ENCODE data around the gene MMP3. TPM values are rescaled to one million over a fixed set of nuclear protein-coding genes. Genes with fewer than 3 reads are reported as not detected.
"Not testable (repeated sequence)": the region's sequence is repeated elsewhere in the genome, so short reads cannot be mapped to it uniquely, and the experiment has no call there.

The MMP3 gene
- total and polyA plus RNA-seq, 3 experiments from 2014 or later = not detected

GRCh38 chr11:102869354-102869964 is 26.1 kb upstream of the MMP3 start:
- H3K27ac Mint-ChIP-seq; H3K4me1 Mint-ChIP-seq; DNase-seq; H3K27ac ChIP-seq (ENCODE audit: low read depth, low read length); CTCF ChIA-PET; H3K9me3 ChIP-seq (ENCODE audit: low read length); H3K4me3 Mint-ChIP-seq; POLR2A ChIA-PET; H3K4me3 ChIP-seq (ENCODE audit: low read length); H3K4me1 ChIP-seq (ENCODE audit: insufficient read depth, low read length); H3K36me3 Mint-ChIP-seq; H3K36me3 ChIP-seq (ENCODE audit: insufficient read depth, low read length); H3K27me3 ChIP-seq (ENCODE audit: insufficient read depth, low read length, poor library complexity, severe bottlenecking); H3K9me3 Mint-ChIP-seq: not testable (repeated sequence)
- peaks cover 4 to 11% of the 10 kb centered on the region in 2 donors for H3K27me3 Mint-ChIP-seq

- no peaks in the 10 kb centered on the region for H3K36me3 ChIP-seq (ENCODE audit: insufficient read depth, low read length)
- H3K27ac Mint-ChIP-seq = no peak overlapping the region
- H3K27me3 ChIP-seq (ENCODE audit: insufficient read depth, low read length, poor library complexity, severe bottlenecking) = no peaks in the 10 kb centered on the region
- ChIA-PET CTCF (no interaction called here), POLR2A (no interaction called here)
- no peaks in the 10 kb centered on the region for H3K4me1 ChIP-seq (ENCODE audit: insufficient read depth, low read length)
- no peak overlapping the region for H3K27ac ChIP-seq (ENCODE audit: low read depth, low read length)
- H3K4me1 Mint-ChIP-seq = no peaks in the 10 kb centered on the region
- H3K9me3 ChIP-seq (ENCODE audit: low read length) = no peaks in the 10 kb centered on the region
- no peaks in the 10 kb centered on the region for H3K9me3 Mint-ChIP-seq
- H3K4me3 Mint-ChIP-seq = no peak overlapping the region
- no peaks in the 10 kb centered on the region for H3K36me3 Mint-ChIP-seq
- no peak for DNase-seq
- no peak overlapping the region for H3K4me3 ChIP-seq (ENCODE audit: low read length)
- peaks cover 4 to 11% of the 10 kb centered on the region in 2 donors for H3K27me3 Mint-ChIP-seq
These were observed 24.9 kb upstream of the MMP3 start for GRCh38 chr11:102868339-102868738.

- Mint-ChIP-seq H3K27me3 (peaks cover 2 to 11% of the 10 kb centered on the region in 2 donors), H3K4me3 (no peak overlapping the region), H3K36me3 (no peaks in the 10 kb centered on the region), H3K9me3 (no peaks in the 10 kb centered on the region), H3K27ac (no peak overlapping the region), H3K4me1 (no peaks in the 10 kb centered on the region)
- ChIA-PET CTCF (no interaction called here), POLR2A (no interaction called here)
- H3K4me3 ChIP-seq (ENCODE audit: low read length) = no peak overlapping the region
- no peaks in the 10 kb centered on the region for H3K4me1 ChIP-seq (ENCODE audit: insufficient read depth, low read length)
- H3K27me3 ChIP-seq (ENCODE audit: insufficient read depth, low read length, poor library complexity, severe bottlenecking) = no peaks in the 10 kb centered on the region
- no peaks in the 10 kb centered on the region for H3K36me3 ChIP-seq (ENCODE audit: insufficient read depth, low read length)
- H3K9me3 ChIP-seq (ENCODE audit: low read length) = no peaks in the 10 kb centered on the region
- DNase-seq = no peak
- no peak overlapping the region for H3K27ac ChIP-seq (ENCODE audit: low read depth, low read length)
These were observed 21.3 kb upstream of the MMP3 start for GRCh38 chr11:102864724-102865123.

- POLR2A ChIA-PET = no interaction called here
- no peak overlapping the region for H3K4me3 Mint-ChIP-seq
- no peak overlapping the region for H3K27ac ChIP-seq (ENCODE audit: low read depth, low read length)
- no peaks in the 10 kb centered on the region for H3K36me3 ChIP-seq (ENCODE audit: insufficient read depth, low read length)
- H3K36me3 Mint-ChIP-seq = no peaks in the 10 kb centered on the region
- no peaks in the 10 kb centered on the region for H3K9me3 ChIP-seq (ENCODE audit: low read length)
- no peaks in the 10 kb centered on the region for H3K4me1 ChIP-seq (ENCODE audit: insufficient read depth, low read length)
- no peaks in the 10 kb centered on the region for H3K27me3 ChIP-seq (ENCODE audit: insufficient read depth, low read length, poor library complexity, severe bottlenecking)
- no peaks in the 10 kb centered on the region for H3K4me1 Mint-ChIP-seq
- no peaks in the 10 kb centered on the region for H3K9me3 Mint-ChIP-seq
- no peak overlapping the region for H3K27ac Mint-ChIP-seq
- no peak overlapping the region for H3K4me3 ChIP-seq (ENCODE audit: low read length)
- peaks cover 0 to 13% of the 10 kb centered on the region in 2 donors for H3K27me3 Mint-ChIP-seq
- no peak for DNase-seq
- CTCF ChIA-PET = no interaction called here
These were observed 10.5 kb upstream of the MMP3 start for GRCh38 chr11:102853956-102854355.

GRCh38 chr11:102853055-102853454 is 9.6 kb upstream of the MMP3 start:
- Histone ChIP-seq H3K9me3 (ENCODE audit: low read length) (no peaks in the 10 kb centered on the region), H3K4me3 (ENCODE audit: low read length) (no peak overlapping the region), H3K27ac (ENCODE audit: low read depth, low read length) (no peak overlapping the region), H3K27me3 (ENCODE audit: insufficient read depth, low read length, poor library complexity, severe bottlenecking) (no peaks in the 10 kb centered on the region), H3K4me1 (ENCODE audit: insufficient read depth, low read length) (no peaks in the 10 kb centered on the region), H3K36me3 (ENCODE audit: insufficient read depth, low read length) (no peaks in the 10 kb centered on the region)
- H3K4me3 Mint-ChIP-seq = no peak overlapping the region
- peaks cover 0 to 17% of the 10 kb centered on the region in 2 donors for H3K27me3 Mint-ChIP-seq
- H3K36me3 Mint-ChIP-seq = no peaks in the 10 kb centered on the region
- no peaks in the 10 kb centered on the region for H3K9me3 Mint-ChIP-seq
- DNase-seq = no peak
- ChIA-PET CTCF (no interaction called here), POLR2A (no interaction called here)
- no peak overlapping the region for H3K27ac Mint-ChIP-seq
- H3K4me1 Mint-ChIP-seq = no peaks in the 10 kb centered on the region

GRCh38 chr11:102850973-102851745 is 7.8 kb upstream of the MMP3 start:
- Mint-ChIP-seq H3K36me3 (no peaks in the 10 kb centered on the region), H3K27ac (no peak overlapping the region), H3K4me3 (no peak overlapping the region), H3K9me3 (no peaks in the 10 kb centered on the region), H3K4me1 (no peaks in the 10 kb centered on the region), H3K27me3 (peaks cover 0 to 17% of the 10 kb centered on the region in 2 donors)
- H3K27ac ChIP-seq (ENCODE audit: low read depth, low read length) = no peak overlapping the region
- no peak for DNase-seq
- H3K36me3 ChIP-seq (ENCODE audit: insufficient read depth, low read length) = no peaks in the 10 kb centered on the region
- no peaks in the 10 kb centered on the region for H3K4me1 ChIP-seq (ENCODE audit: insufficient read depth, low read length)
- no peak overlapping the region for H3K4me3 ChIP-seq (ENCODE audit: low read length)
- POLR2A ChIA-PET = no interaction called here
- CTCF ChIA-PET = no interaction called here
- no peaks in the 10 kb centered on the region for H3K27me3 ChIP-seq (ENCODE audit: insufficient read depth, low read length, poor library complexity, severe bottlenecking)
- H3K9me3 ChIP-seq (ENCODE audit: low read length) = no peaks in the 10 kb centered on the region

GRCh38 chr11:102849311-102849710 is 5.9 kb upstream of the MMP3 start:
- no peaks in the 10 kb centered on the region for H3K9me3 Mint-ChIP-seq
- no peak overlapping the region for H3K4me3 Mint-ChIP-seq
- no peaks in the 10 kb centered on the region for H3K4me1 Mint-ChIP-seq
- peaks cover 0 to 18% of the 10 kb centered on the region in 2 donors for H3K27me3 Mint-ChIP-seq
- Histone ChIP-seq H3K4me3 (ENCODE audit: low read length) (no peak overlapping the region), H3K36me3 (ENCODE audit: insufficient read depth, low read length) (no peaks in the 10 kb centered on the region), H3K4me1 (ENCODE audit: insufficient read depth, low read length) (no peaks in the 10 kb centered on the region), H3K9me3 (ENCODE audit: low read length) (no peaks in the 10 kb centered on the region), H3K27ac (ENCODE audit: low read depth, low read length) (no peak overlapping the region), H3K27me3 (ENCODE audit: insufficient read depth, low read length, poor library complexity, severe bottlenecking) (no peaks in the 10 kb centered on the region)
- H3K27ac Mint-ChIP-seq = no peak overlapping the region
- POLR2A ChIA-PET = no interaction called here
- CTCF ChIA-PET = no interaction called here
- H3K36me3 Mint-ChIP-seq = no peaks in the 10 kb centered on the region
- no peak for DNase-seq

GRCh38 chr11:102846292-102846691 is 2.9 kb upstream of the MMP3 start:
- ChIA-PET CTCF (no interaction called here), POLR2A (no interaction called here)

More at GRCh38 chr11:102846292-102846691, 2.9 kb upstream of the MMP3 start:
- H3K9me3 ChIP-seq (ENCODE audit: low read length) = no peaks in the 10 kb centered on the region
- Mint-ChIP-seq H3K27ac (no peak overlapping the region), H3K27me3 (peaks cover 0 to 14% of the 10 kb centered on the region in 2 donors), H3K9me3 (no peaks in the 10 kb centered on the region), H3K4me3 (no peak overlapping the region), H3K4me1 (no peaks in the 10 kb centered on the region), H3K36me3 (no peaks in the 10 kb centered on the region)
- H3K27me3 ChIP-seq (ENCODE audit: insufficient read depth, low read length, poor library complexity, severe bottlenecking) = no peaks in the 10 kb centered on the region
- H3K4me1 ChIP-seq (ENCODE audit: insufficient read depth, low read length) = no peaks in the 10 kb centered on the region
- no peaks in the 10 kb centered on the region for H3K36me3 ChIP-seq (ENCODE audit: insufficient read depth, low read length)
- H3K4me3 ChIP-seq (ENCODE audit: low read length) = no peak overlapping the region
- DNase-seq = no peak
- H3K27ac ChIP-seq (ENCODE audit: low read depth, low read length) = no peak overlapping the region
